ENCODE data around the gene THBS2. TPM values are rescaled to one million over a fixed set of nuclear protein-coding genes. Genes with fewer than 3 reads are reported as not detected.

Gene THBS2
- total RNA-seq, 1 donor from 2014 or later: 135 TPM

- H3K79me2 ChIP-seq (ENCODE audit: insufficient read depth, low read length): no peaks in the 10 kb centered on the region
- H3K4me3 Mint-ChIP-seq (ENCODE audit: unreplicated experiment): no peak overlapping the region
- FAIRE-seq (no peak), DNase-seq (ENCODE audit: low read depth) (no peak)
- no peaks in the 10 kb centered on the region for H4K20me1 ChIP-seq (ENCODE audit: insufficient read depth, low read length)
- H3K27me3 ChIP-seq (ENCODE audit: insufficient read depth, low read length): no peaks in the 10 kb centered on the region
- no peak overlapping the region for H3K9ac ChIP-seq (ENCODE audit: low read length)
- no peak overlapping the region for H3K4me2 ChIP-seq (ENCODE audit: low read length)
- H3K27ac ChIP-seq (ENCODE audit: low read depth, low read length): no peak overlapping the region
- peaks cover 7% of the 10 kb centered on the region for H3K36me3 Mint-ChIP-seq (ENCODE audit: low read depth, unreplicated experiment)
- no peak overlapping the region for H3K27ac Mint-ChIP-seq (ENCODE audit: unreplicated experiment)
- H3K4me1 Mint-ChIP-seq (ENCODE audit: low read depth, unreplicated experiment): peaks cover 30% of the 10 kb centered on the region
- no peaks in the 10 kb centered on the region for H3K36me3 ChIP-seq (ENCODE audit: insufficient read depth, low read length)
- H3K4me1 ChIP-seq (ENCODE audit: insufficient read depth, low read length): peaks cover 26% of the 10 kb centered on the region
- TF ChIP-seq, protein P1, sequence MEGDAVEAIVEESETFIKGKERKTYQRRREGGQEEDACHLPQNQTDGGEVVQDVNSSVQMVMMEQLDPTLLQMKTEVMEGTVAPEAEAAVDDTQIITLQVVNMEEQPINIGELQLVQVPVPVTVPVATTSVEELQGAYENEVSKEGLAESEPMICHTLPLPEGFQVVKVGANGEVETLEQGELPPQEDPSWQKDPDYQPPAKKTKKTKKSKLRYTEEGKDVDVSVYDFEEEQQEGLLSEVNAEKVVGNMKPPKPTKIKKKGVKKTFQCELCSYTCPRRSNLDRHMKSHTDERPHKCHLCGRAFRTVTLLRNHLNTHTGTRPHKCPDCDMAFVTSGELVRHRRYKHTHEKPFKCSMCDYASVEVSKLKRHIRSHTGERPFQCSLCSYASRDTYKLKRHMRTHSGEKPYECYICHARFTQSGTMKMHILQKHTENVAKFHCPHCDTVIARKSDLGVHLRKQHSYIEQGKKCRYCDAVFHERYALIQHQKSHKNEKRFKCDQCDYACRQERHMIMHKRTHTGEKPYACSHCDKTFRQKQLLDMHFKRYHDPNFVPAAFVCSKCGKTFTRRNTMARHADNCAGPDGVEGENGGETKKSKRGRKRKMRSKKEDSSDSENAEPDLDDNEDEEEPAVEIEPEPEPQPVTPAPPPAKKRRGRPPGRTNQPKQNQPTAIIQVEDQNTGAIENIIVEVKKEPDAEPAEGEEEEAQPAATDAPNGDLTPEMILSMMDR (IDR thresholded peaks at IDR 0.05; ENCODE audit: insufficient read depth, low read depth, low read length): no peak
- no peak for TF ChIP-seq EZH2 (IDR thresholded peaks at IDR 0.05; ENCODE audit: insufficient read depth, low read length)
- H3K9me3 ChIP-seq (ENCODE audit: insufficient read depth, low read depth, low read length): no peaks in the 10 kb centered on the region
- no peak overlapping the region for H3K4me3 ChIP-seq (ENCODE audit: insufficient read depth, low read depth, low read length)
- peaks cover 2% of the 10 kb centered on the region for H3K27me3 Mint-ChIP-seq (ENCODE audit: low read depth, unreplicated experiment)
- H3K9me3 Mint-ChIP-seq (ENCODE audit: unreplicated experiment): peaks cover 12% of the 10 kb centered on the region
- H2AFZ ChIP-seq (ENCODE audit: low read depth, low read length): no peak overlapping the region
These were observed 67.8 kb downstream of the THBS2 start for GRCh38 chr6:169185692-169186485.

DNA sequence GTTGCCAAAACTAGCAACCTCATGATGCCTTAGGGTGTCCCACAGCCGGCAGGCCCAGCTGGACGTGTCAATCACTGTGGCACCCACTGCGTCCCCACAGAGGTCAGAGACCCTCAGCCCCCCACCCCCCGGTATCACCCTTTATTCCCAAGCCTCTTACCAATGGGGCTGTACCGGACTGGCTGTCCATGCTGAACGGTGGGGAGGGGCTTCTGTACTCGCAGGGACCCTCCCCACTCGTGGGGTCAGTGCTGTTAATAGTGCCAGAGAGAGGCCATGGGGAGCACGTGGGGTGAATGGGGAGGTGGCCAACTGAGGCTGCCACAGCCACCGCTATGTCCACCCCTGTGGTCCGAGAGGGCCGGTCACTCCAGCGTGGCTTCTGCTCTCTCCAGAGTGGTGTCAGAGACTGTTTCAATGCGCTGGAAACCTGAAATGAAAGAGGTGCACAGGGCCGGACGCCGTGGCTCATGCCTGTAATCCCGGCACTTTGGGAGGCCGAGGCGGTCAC, 68.6 kb downstream of the THBS2 start:
- no peaks in the 10 kb centered on the region for H3K9me3 ChIP-seq (ENCODE audit: insufficient read depth, low read depth, low read length)
- H2AFZ ChIP-seq (ENCODE audit: low read depth, low read length): no peak overlapping the region
- no peaks in the 10 kb centered on the region for H4K20me1 ChIP-seq (ENCODE audit: insufficient read depth, low read length)
- H3K4me3 Mint-ChIP-seq (ENCODE audit: unreplicated experiment): no peak overlapping the region
- no peaks in the 10 kb centered on the region for H3K36me3 ChIP-seq (ENCODE audit: insufficient read depth, low read length)
- H3K4me2 ChIP-seq (ENCODE audit: low read length): no peak overlapping the region
- H3K79me2 ChIP-seq (ENCODE audit: insufficient read depth, low read length): no peaks in the 10 kb centered on the region
- peaks cover 10% of the 10 kb centered on the region for H3K9me3 Mint-ChIP-seq (ENCODE audit: unreplicated experiment)
- peaks cover 25% of the 10 kb centered on the region for H3K4me1 Mint-ChIP-seq (ENCODE audit: low read depth, unreplicated experiment)
- no peak for FAIRE-seq
- no peak overlapping the region for H3K4me3 ChIP-seq (ENCODE audit: insufficient read depth, low read depth, low read length)
- peaks cover 7% of the 10 kb centered on the region for H3K36me3 Mint-ChIP-seq (ENCODE audit: low read depth, unreplicated experiment)
- no peak overlapping the region for H3K27ac ChIP-seq (ENCODE audit: low read depth, low read length)
- DNase-seq (ENCODE audit: low read depth): no peak
- peaks cover 22% of the 10 kb centered on the region for H3K4me1 ChIP-seq (ENCODE audit: insufficient read depth, low read length)
- no peaks in the 10 kb centered on the region for H3K27me3 ChIP-seq (ENCODE audit: insufficient read depth, low read length)
- TF ChIP-seq EZH2 (IDR thresholded peaks at IDR 0.05; ENCODE audit: insufficient read depth, low read length): no peak
- TF ChIP-seq, protein P1 (IDR thresholded peaks at IDR 0.05; ENCODE audit: insufficient read depth, low read depth, low read length): no peak
- no peak overlapping the region for H3K9ac ChIP-seq (ENCODE audit: low read length)
- H3K27me3 Mint-ChIP-seq (ENCODE audit: low read depth, unreplicated experiment): peaks cover 2% of the 10 kb centered on the region
- H3K27ac Mint-ChIP-seq (ENCODE audit: unreplicated experiment): no peak overlapping the region

GRCh38 chr6:169184419-169184818, 69.2 kb downstream of the THBS2 start:
- Histone ChIP-seq H2AFZ (ENCODE audit: low read depth, low read length) (no peak overlapping the region), H3K27ac (ENCODE audit: low read depth, low read length) (no peak overlapping the region), H3K4me2 (ENCODE audit: low read length) (no peak overlapping the region), H3K36me3 (ENCODE audit: insufficient read depth, low read length) (no peaks in the 10 kb centered on the region), H3K9me3 (ENCODE audit: insufficient read depth, low read depth, low read length) (no peaks in the 10 kb centered on the region), H3K4me1 (ENCODE audit: insufficient read depth, low read length) (peaks cover 15% of the 10 kb centered on the region), H3K79me2 (ENCODE audit: insufficient read depth, low read length) (no peaks in the 10 kb centered on the region), H3K27me3 (ENCODE audit: insufficient read depth, low read length) (no peaks in the 10 kb centered on the region), H4K20me1 (ENCODE audit: insufficient read depth, low read length) (no peaks in the 10 kb centered on the region), H3K4me3 (ENCODE audit: insufficient read depth, low read depth, low read length) (no peak overlapping the region), H3K9ac (ENCODE audit: low read length) (no peak overlapping the region)
- H3K27ac Mint-ChIP-seq (ENCODE audit: unreplicated experiment): no peak overlapping the region
- no peak for DNase-seq (ENCODE audit: low read depth)
- peaks cover 2% of the 10 kb centered on the region for H3K27me3 Mint-ChIP-seq (ENCODE audit: low read depth, unreplicated experiment)
- H3K4me1 Mint-ChIP-seq (ENCODE audit: low read depth, unreplicated experiment): peaks cover 18% of the 10 kb centered on the region
- peaks cover 9% of the 10 kb centered on the region for H3K36me3 Mint-ChIP-seq (ENCODE audit: low read depth, unreplicated experiment)
- no peak overlapping the region for H3K4me3 Mint-ChIP-seq (ENCODE audit: unreplicated experiment)
- FAIRE-seq: no peak
- peaks cover 10% of the 10 kb centered on the region for H3K9me3 Mint-ChIP-seq (ENCODE audit: unreplicated experiment)
- TF ChIP-seq, protein P1 (IDR thresholded peaks at IDR 0.05; ENCODE audit: insufficient read depth, low read depth, low read length): no peak
- no peak for TF ChIP-seq EZH2 (IDR thresholded peaks at IDR 0.05; ENCODE audit: insufficient read depth, low read length)
